ENCODE measurements around the gene MDFI.
A peak's percentile ranks its signal among the peaks of the same experiment; 100 is the strongest.

Gene MDFI

DNA sequence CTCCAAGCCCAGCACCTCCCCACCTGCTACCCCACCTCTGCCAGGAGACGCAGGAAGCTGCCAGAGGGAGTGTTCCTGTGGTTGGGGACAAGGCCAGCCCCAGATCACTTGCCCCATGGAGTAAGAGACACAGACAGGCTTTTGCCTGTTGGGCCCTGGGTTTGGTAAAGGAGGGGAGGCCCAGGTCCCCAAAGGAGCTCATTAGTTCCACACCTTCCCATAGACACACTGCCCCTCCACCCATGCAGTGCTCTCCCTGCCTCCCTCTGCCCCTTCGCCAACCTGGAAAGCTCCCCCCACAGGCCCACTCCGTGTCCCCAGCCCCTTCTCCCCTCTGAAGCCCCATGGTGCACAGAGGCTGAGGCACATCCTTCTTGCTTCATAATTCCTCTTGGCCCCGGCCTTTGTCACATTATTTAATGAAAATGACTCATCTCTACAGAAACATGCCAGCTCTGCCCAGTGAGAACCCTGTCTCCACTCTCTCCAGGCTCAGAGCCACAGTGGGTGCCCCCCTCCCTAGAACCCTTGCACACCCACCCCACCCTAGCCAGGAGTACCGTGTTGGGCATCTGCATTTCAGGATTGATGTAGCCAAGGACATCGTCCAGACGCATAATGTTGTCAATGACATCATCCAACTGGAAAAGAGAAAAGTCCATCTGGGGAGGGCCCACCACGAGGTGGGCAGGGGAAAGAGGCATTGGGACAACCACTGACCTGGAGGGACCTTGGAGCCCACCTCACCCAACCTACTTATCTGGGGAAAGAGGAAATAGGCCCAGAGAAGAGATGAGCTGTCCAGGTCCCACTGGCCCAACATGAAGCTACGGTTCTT lies 51.1 kb downstream of the MDFI start:
- DNase-seq, result no peak

DNA sequence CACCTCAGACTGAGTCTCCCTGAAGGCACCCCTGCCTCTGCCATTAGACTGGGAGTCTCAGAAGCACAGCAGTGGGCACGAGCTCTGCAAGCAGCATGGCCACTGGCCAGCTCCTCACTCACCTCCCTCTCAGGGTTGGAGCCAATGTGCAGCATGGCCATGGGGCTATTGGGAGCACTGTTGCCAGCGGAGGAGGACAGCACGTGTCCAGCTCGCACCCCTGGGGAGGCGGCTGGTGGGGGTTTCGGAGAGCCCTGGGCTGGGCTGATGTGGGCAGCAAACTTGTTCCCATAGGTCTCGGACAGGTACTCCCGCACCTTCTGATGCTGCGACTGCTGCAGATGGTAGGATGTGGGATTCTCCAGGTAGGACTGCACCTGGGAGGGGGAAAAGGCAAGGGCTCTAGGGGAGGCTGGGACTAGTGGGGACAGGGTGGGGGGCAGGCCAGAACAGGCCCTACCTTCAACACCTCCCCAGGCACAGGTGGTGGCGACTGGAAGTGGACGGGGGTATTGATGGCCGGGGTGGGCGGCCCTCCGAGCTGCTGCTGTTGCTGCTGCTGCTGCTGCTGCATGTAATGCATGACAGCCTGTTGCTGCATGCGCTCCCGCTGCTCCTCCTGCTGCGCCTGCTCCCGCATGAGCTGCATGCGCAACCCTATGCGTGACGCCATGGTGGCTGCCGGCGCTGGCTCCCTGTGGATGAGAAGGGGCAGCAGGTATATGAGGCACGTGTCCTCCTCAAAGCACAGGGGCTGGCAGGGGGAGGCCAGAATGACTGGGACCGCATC lies 52.5 kb downstream of the MDFI start:
- DNase-seq, result no peak

DNA sequence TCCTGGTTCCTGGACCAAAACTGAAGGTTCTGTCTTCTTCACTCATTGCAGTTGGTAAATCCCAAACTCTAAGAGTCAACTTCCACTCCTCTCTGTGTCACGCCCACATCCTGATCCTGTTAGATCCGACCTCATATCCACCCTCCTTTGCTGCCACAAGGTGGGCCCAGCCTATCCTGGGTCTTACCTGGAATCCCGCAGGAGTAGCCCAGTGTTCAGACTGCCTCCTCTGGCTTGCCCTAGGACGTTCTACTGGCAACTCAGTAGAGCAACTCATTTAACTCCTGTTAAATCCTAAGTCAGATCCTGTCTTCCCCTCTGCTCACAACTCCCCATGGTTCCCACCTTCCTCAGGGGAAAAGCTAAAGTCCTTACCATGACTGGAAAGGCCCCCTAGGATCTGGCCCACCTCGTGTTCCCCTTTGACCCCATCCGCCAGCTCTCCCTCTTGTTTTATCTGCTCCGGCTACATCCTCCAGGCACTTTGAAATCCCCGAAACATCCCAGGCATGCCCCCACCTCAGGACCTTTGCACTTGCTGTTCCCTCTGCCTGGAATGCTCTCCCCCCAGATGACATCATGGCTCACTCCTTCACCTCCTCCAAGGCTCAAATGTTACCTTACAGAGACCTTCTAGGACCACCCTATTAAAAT lies 53.3 kb downstream of the MDFI start:
- no peak for DNase-seq

DNA sequence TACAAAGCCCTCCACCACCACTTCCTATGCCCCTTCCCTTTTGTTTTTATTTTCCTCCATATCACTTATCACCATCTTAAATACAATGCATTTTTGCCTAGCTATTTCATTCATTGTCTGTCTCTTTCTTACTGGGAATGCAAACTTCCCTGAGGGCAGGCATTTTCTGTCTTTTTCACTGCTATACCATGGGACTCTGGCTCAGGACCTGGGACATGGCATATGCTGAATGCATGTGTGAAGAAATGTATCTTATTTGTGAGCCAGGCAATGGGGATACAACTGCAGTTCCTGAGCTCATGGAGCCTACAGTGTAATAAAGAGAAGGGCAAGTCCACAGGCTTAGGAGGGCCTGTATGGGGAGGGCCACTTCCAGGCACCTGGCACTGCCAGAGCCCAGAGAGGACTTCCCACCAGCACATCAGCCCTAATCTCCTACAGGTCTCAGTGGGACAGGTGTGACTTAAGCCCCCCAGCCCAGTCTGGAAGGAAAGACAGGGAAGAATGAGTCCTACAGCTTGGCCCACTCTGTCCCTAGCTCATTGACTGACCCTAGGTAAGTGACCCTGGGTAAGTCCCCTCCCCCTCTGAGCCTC lies 53.9 kb downstream of the MDFI start:
- DNase-seq, result no peak

DNA sequence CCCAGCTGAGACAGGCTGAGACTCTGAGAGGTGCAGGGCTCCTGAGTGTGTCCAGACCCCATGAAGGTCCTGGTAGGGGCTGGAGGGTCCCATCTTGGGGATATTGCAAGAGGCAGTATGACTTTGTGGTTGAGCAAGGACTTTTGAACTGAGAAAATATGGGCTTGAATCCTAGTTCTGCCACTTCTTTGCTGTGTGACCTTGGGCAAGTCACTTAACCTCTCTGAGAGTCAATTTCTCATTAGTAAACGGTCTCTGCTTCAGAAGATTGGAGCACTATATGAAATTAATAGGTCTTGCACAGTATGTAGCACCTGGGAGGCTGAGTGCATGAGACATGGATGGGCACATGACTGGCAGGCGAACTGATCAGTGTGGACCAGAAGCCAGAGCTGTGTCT lies 54.5 kb downstream of the MDFI start:
- no peak for DNase-seq

DNA sequence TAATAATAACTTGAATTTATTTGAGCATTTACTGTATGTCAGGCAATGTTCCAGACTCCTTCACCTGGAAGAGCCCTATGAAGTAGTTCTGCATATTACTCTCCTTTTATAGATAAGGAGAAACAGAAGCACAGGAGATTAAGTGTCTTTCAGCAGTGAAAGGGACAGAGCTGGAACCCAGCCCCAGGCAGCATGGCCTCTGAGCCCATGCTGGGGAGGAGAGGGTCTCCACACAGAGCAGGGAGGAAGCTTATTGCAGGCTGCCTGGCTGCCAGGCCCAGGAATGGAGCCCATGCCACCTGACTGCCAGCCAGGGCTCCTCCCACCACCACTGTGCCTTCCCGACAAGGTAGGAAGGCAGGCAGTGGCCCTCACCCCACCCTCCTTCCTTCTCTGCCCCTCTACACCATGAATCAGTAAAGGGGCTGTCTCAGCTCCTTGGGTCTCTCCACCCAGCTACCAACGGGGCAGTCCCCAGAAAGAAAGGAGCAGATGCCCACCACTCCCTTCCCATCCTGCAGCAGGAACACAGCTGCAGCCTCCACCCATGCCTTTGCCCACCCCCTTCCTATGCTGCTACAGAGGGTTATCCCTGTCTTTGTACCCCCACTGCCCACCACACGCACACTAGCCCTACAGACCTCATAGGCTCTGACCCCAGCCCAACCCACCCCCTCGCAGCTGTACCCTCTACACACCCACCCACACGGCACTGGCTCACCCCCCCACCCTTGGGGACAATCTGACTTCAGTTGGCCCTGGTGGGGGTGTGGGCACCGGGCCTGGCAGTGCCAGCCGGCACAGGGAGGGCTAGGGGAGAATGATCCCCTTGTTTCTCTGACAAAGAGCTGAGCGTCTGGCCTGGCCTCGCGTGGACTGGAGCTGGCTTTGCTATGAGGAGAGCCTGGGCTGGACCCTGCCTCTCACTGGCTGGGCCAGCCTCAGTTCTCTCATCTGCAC lies 55.3 kb downstream of the MDFI start:
- DNase-seq, result no peak

DNA sequence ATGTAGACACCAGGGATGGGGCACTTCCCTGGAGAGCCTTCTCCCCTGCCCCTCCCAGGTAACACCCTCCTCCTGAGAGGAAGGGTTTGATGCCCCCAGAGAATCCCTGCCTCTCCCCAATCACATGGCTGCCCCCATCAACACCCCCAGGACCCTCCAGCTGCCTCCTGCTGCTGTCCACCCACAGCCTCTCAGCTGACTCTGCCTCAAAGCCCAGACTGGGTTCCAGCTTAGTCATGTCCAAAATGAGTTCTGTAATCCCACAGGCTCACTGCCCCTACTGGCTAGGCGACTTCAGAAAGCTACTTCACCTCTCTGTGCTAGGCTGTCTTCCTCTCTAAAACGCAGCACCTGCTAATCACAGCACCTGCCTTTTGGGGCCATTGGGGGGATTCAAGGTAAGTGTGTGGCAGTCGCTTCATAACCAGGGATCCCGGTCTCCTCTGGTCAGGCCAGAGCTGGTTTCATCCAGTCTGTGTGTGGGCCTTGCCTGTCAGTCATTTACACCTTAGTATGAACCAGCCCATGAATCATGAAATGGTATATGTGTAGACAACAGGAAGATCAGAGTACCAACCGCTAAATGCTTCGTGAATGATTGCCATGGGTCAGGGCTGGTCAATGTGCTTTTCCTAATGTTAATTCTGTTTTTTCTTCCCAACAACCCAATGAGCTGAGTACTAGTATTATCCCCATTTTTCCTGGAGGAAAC lies 56.7 kb downstream of the MDFI start:
- no peak for DNase-seq

DNA sequence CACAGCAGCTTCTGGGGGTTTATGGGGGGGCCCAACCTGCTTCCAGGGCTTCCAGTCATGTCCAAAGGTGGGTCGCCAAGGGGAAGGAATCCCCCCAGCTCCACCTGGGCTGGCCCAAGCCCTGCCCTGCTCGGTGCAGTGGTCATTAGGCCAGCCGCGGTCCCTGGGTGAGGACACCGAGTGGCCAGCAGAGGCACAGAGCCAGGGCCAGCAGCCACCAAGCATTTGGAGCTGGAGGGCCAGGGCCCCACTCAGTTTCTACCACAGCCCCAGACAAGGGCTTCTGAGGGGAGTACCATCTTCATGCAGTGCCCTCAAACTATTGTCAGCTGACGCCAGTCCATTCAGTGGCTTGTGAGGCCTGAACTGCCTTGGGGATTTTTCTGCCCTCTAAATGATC lies 57.6 kb downstream of the MDFI start:
- no peak for DNase-seq

DNA sequence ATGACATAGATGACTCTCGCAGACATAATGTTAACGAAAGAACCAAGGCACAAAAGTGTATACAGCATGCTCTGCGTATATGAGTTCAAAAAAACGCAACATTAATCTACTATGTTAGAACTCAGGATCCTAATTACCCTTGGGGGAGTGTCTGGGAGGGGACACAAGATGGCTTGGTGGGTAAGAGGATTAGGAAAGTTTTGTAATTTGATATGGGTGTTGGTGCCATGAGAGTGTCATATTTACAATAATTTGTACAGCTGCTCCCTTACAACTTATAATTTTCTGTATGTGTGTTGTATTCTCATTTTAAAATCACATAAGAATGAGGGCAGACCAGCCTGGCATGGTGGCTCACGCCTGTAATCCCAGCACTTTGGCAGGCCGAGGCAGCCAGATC lies 58.5 kb downstream of the MDFI start:
- DNase-seq, result no peak

DNA sequence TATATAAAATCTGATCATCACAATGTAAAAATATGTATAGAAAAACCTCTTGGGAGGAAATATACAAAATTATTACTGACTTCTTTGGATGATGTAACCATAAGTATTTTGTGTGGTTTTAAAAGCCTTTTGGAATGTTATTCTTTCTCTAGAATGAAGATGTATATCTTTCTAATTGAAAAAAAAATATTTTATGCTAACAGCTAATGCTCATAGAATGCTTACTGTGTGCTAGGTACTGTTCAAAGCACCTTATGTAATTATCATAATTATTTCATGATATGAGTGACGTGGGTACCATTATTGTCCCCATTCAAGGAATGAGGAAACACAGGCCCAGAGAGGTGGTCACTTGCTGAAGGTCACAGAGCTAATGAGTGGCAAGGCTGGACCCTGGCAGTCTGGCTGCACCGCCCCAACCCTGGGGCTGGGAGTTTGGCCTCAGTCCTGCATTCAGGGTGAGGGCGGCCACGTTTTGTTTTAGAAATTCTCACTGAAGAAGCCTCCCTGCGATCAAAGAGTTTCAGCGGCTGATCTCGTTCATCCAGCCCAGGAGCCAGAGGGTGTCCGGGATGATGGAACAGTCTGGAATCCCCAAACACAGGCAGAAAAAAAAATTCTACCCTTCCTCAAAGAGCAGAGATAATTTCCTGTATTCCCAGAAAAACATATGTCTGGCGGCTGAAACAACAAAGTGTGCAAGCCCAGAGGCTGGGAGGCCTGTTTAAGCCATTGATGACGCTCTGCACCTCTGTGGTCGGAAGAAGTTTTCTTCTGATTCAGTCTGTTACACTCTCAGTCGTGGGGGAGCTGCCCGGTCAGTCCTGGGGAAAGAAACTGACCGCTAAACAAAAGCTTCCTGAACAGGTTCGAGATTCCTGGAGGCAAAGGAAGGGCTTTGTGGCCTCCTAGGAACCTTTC lies 59.9 kb downstream of the MDFI start:
- peak; percentile 98 for DNase-seq

DNA sequence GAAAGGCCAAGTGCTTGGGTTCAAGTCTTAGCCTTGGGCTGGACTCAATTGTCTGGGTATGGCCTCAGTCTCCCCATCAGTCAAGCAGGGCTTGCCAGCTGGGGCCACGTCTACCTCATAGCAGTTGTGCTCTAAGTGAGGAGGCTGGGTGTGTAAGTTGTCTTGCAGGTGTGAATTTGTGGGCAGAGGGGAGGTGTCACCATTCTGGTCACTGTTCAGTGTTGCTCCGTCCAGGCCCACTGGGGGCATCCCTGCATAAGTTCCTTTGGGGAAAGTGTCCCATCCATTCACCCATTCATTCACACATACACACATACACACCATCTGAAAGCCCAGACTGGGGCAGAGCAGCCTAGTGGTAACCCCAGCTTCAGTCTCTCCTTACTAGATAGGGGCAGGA lies 60.8 kb downstream of the MDFI start:
- no peak for DNase-seq

DNA sequence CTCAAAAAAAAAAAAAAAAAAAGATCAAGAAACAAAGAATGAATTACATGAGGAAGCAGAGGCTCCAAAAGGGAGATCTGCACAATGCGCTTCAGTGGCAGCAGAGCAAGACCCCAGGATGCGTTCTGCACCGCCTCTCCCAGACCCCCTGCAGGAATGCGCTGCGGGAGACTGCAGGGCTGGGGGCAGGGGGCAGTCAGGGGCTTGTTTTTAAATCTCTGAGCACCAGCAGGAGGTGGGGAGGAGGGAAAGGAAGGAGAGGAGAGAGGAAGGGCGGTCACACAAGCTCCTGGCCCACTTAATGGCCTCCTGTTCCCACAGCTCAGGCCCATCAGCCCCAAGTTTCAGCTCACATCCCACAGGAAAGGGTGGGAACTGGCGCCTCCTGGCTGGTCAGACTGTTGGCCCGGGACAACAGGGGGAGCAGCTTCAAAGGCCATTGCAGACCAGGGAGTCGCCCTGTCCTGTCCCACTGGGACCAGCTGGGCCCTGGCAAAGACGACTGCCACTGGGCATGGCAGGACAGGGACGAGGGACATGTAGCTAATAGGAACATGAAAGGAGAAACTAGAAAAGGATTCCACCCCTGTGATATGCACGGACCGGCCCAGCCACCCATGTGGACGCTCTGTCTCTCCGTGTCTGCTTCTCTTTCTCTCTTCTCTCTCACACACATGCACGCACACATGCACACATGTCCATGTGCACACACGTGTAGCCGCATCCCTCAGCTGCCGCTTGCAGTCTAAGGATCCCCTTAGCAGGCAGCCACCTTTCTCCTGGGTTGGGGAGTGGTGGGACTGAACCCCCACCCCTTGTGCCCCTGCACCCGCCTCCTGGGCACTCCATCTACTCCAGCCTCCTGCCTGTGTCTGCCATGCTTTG lies 62.4 kb downstream of the MDFI start:
- DNase-seq, result no peak

DNA sequence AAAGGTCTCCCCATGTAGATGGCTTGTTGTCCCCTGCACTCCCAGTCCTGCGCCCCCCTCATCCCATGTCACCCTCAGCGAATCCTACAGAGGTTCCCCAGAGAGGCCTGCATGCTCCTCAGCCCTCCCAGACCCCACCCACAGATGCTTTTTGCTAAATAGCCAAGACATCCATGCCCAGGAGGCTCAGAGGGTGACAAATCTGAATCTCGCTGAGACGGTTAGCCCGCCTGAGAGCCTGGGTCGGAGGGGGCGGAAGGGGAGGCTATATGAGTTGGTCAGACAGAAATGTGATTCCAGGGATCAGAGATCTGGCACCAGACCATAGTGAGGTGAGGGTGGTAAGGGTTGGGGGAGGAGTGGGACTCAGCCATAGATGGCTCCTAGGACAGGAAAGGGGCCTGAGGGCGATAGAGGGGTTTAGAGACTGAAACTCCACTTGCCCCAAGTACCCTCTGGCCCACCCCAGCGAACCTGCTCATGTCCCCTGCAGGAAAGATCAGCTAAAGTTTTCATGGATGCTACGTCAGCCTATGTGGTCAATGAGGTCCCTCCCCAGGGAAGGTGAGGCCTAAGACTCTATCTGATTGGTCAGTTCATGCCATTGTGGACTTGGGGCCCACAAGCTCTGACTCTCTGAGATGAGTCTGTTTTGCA lies 63.9 kb downstream of the MDFI start:
- no peak for DNase-seq

DNA sequence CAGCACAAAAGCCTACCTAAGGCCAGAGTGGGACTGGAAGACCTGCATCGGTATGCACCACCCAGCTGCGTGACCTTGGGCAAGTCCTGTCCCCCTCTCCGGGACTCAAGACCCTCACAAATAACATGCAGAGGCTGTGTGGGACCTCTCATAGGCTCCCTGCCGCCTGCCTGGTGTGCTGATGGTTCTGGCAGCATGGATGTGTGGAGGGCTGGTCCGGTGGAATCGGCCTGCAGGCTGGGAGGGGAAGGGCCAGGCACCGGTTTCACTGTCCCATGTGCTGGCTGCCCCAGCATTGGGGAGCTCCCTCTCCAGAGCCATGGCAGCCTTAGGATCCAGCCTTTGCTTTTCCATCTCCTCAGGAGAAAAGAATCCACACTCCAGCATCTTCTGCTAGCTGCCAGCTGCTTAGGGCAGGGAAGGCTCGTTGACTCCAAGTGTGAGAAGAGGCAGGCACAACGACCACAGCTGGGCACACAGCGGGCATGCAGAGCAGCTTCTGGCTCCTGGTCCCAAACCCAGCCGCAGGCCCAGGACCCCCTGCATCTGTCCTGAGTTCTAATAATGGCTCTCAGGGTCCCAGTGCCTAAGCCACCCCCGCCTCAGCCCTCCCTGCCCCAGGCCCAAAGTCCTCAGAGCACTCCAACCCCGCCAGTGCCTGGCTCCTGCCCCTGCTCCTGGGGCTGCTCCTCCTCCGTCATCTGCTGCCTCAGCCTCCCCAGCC lies 64.7 kb downstream of the MDFI start:
- DNase-seq, result no peak

All from fibroblast of skin of abdomen (primary cell).